HG03066 (cell line): ENCODE data around the gene WDR17.

Source experiments
- ATAC-seq: cut with Tn5 transposase; IDR thresholded peaks from one replicate; pipeline ENCODE4 v1.9.1; 2021; ENCODE audit warnings: low read depth; ENCODE audit not compliant: unreplicated experiment

The WDR17 gene

DNA sequence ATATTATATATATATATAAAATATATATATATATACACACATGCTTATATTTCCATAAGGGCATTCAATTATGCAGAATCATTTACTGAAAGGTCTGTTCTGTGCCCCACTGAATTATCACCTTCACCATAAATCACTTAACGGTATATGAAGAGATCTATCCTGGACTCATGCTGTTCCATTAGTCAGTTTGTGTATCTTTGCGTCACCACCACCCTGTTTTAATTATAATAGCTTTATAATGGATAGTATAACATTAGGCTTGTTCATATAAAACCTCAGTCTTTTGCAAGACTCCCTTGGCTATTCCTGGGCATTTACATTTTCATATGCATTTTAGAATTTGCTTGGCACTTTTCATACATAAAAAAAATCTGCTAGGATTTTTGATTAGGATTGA is 19.1 kb downstream of the WDR17 start:
- no peak for ATAC-seq

DNA sequence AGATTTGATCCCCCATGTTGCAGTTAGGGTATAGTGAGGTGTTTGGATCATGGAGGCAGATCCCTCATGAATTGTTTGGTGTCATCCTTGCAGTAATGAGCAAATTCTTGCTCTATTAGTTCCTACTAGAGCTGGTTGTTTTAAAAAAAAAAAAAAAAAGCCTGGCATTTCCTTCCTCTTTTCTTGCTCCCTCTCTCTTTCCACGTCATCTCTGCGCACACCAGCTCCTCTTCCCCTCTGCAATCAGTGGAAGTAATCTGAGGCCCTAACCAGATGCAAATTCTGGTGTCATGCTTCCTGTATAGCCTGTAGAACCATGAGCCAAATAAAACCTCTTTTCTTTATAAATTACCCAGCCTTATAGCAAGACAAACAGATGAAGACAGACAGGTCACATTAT is 24.5 kb downstream of the WDR17 start:
- no peak for ATAC-seq

DNA sequence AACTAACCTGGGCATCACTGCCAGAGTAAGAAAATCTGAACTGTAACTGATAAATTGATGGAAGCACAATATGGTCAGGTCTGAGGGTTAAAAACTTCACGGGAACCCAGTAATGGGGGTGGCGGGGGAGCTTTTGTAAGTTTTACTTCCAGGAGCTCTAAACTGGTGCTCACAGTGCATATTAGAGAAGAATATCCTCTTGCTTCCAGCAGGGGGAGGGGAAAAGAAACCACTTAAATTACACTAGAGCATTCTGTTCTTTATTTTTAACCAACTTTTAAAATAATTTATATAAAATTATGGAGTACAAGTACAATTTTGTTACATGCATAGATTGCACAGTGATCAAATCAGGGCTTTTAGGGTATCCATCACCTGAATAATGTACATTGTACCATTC is 33.7 kb downstream of the WDR17 start:
- ATAC-seq, result no peak

DNA sequence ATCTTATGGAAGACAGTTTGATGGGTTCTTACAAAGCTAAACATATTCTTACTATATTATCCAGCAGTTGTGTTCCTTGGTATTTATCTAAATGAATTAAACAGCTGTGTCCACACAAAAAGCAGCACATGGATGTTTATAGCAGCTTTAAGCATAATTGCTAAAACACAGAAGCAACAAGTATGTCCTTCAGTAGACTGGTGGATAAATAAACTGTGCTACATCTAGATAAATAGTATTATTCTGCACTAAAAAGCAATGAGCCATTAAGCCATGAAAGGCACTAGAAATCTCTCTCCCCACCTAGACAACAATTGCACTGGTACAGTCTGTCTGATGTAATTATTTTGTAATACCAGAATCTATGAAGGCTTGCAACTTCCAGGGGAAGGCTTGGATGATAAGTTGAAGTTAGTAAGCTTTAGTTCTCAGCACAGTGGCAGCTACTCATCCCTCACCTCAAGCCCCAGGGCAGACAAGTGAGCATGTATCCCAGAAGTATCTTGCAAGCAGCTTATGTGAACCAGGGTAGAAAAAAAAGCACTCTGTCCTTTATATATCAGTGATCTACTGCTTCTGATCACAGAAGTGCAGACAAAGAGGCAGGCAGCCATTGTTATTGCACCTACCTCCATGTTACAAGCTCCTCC is 36.9 kb downstream of the WDR17 start:
- no peak for ATAC-seq

DNA sequence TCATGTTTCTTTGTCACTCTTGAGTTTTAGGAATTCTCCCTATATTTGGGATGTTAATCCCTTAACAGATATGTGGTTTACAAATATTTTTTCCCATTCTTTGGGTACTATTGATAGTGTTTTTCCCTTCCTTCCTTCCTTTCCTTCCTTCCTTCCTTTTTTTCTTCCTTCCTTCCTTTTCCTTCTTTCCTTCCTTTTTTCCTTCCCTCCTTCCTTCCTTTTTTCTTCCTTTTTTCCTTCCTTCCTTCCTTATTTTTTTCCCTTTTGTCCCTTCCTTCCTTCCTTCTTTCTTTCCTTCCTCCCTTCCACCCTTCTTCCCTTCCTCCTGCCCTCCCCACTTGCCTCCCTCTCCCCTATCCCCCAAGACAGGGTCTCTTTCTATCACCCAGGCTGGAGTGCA is 42.1 kb downstream of the WDR17 start:
- no peak for ATAC-seq

DNA sequence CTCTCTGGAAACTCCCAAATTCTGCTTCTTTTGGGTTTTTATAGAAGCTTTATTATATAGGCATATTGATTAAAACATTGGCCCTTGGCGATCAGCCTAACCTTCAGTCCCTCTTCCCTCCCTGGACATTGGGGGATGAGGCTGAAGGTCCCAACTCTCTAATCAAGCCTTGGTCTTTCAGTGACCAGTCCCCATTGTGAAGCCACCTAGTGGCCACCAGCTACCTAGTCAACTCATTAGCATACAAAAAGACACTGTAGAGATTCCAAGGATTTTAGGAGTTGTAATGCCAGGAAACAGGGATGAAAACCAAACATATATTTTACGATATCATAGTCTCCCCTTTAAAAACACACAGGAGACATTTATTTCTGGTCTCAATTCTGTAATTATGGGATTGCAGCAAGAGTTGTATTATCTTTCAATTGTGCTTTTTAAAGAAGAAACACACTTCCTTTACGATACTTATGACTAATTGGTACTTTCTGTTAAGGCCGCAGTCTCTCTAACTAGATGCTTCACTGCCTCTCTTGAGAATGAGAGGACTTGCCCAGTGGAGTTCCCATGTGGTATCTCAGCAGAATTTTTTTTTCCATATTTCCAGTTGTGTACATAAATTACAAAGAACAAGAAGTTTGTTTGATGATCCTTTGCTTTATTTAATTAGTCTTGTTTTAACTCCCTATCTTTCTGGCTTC is 58.2 kb downstream of the WDR17 start:
- ATAC-seq, result peak; percentile 100

DNA sequence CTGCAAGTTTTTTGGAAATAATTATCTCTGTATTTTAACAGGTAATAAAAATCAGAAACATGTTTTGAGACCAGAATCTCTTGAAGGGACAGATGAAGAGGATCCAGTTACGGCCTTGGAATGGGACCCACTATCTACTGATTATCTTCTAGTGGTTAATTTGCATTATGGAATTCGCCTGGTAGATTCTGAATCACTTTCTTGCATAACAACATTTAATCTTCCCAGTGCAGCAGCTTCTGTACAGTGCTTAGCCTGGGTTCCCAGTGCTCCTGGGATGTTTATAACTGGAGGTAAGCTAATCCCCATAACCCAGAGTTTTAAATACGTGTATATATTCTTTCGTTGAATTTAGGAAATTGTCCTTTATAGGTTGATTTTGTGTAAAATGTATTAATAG is 59.4 kb downstream of the WDR17 start:
- no peak for ATAC-seq

DNA sequence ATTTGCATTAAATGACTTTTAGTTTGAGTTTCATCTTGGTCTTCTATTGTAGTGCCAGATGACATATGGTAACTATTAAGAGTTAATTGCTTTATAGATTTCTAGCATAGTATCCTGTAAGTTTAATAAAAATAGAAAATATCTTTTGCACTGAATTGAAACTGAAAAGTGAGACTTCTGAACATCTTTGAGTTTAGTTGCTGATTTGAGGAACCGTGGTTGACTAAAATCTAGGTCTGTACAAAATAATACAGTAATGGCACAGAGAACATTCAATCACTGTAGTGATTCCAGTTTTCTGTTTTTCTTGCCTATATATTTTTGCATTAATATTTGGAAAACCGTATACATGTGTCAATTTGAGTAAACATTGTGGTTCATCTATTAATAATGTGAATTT is 69.0 kb downstream of the WDR17 start:
- ATAC-seq, result peak; percentile 50

DNA sequence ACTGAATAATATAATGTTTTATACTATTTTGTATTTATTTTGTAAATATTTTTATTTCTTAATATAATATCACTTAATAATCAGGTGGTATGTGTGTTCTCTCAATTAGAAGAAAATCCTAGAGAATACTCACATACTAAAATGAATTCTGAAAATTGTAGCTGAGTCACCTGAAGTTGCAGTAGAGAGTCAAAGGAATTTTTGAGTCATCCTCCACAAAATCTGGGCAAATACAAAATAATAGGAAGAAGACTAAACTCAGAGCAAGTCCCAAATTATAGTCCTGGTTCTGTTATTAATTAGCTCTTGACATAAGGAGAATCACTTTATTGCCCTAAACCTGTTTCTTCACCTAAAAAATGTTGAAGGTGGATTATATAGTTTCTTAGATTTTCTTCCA is 72.0 kb downstream of the WDR17 start:
- no peak for ATAC-seq

DNA sequence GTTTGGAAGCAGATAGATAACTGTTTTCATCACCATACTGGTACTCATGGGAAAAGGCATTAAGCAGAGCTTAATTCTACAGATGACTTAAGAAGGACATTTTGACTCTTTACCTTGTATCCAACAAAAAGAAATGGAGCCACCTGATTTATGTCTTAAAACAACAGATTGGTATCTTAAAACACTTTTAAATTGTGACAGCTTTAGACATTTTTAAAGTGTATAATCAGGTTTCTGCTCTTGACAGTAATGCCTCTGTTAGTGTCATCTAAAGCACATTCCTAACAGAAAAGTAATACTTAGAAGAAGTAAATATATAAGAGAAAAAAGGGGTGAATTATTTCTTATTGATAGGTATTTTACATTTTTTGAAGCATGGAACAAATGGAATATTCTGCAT is 73.9 kb downstream of the WDR17 start:
- no peak for ATAC-seq

DNA sequence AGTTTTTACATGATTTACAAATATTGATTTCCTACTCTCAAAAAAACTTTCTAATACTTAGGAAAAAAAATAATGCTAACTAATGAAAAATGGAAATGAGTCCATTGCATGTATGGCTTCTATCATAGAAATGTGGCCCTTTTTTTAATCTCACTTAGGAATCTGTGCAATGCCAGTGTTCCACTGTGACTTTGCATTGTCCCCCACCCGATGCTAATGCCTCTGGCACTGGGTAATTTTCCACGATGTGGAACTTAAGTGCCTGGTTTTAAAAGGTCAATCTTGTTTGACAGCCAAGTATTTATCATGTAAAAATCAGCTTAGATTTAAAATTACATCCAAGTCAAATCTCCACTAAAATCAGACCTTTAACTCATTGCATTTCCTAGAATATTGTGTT is 76.6 kb downstream of the WDR17 start:
- no peak for ATAC-seq

DNA sequence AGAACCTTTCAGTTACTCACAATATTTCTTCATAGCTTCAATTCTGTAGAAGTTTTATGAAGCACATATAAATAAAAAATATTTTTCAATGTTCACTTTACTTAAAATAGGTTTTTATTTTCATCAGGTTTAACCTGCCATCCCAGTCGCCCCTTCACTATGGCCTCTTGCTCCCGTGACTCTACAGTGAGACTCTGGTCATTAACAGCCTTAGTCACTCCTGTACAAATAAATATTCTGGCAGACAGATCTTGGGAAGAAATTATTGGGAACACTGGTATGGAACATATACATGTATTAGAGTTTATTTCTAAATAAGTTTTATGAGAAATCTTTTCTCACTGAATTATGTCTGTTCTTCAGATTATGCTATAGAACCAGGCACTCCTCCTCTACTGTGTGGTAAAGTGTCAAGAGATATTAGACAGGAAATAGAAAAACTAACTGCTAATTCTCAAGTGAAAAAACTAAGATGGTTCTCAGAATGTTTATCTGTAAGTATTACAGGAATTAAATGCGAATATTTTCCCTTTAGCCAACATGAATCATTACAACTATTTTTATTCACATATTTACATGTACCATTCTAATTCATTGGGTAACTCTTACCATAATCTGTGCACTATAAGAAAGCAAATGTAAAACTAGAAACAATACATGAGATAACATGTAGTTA is 84.2 kb downstream of the WDR17 start:
- no peak for ATAC-seq

DNA sequence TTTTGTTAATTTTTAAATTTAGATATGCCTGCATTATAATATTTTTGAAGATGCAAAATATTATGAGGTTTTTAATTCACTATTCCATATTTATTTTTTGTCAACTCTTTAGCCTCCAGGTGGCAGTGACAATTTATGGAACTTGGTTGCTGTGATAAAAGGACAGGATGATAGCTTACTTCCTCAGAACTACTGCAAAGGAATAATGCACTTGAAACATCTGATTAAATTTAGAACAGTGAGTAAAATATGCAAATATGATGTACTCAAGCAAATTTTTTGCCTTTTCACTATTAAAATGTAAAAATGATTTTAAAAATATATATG is 84.7 kb downstream of the WDR17 start:
- no peak for ATAC-seq

DNA sequence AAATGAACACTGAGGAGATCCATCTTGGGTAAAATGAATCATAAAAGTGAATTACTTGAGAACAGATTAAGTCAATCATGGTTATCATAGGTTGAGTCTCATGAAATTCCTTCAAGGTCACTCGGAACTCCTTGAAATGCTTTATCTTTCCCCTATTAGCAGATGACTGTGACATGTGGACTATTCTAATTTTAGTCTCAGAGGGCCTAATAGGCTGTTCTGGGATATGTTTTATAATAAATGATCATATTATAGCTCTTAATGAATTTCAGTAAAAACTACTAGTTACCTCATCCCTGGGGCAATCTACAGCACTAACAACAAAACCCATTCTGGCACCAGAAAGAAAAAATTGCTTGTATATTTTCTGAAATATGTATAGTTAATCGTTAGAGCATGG is 85.1 kb downstream of the WDR17 start:
- no peak for ATAC-seq

DNA sequence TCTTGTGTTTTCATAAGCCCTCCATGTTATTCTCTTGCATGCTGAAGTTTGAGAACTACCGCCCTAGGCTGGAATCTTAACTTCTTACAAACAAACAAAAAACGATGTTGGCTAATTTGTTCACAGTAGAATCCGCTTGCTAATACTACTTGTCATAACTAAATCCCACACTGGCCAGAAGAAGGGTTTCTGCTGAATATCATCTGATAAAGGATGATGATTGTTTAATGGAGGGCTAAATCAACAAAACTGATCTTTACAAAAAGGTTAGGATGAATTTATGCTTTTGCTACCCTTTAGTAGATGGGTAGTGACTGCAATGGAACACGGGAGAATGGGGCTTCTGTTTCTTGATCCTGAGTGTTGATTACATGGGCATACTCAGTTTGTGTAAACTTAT is 87.5 kb downstream of the WDR17 start:
- no peak for ATAC-seq

DNA sequence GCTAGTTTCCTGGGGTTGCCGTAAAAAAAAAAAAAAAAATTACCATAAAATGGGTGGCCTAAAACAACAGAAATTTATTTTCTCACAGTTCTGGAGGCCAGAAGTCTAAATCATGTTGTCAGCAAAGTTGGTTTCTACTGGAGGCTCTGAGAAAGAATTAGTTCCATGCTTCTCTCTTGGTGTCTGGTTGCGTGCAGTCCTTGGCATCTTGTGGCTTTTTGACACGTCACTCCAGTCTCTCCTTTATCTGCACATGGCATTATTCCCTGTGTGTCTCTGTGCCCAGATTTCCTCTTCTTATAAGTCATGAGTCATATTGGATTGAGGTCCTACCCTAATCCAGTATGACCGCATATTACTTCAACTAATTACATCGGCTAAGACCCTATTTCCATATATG is 91.0 kb downstream of the WDR17 start:
- ATAC-seq, result no peak

DNA sequence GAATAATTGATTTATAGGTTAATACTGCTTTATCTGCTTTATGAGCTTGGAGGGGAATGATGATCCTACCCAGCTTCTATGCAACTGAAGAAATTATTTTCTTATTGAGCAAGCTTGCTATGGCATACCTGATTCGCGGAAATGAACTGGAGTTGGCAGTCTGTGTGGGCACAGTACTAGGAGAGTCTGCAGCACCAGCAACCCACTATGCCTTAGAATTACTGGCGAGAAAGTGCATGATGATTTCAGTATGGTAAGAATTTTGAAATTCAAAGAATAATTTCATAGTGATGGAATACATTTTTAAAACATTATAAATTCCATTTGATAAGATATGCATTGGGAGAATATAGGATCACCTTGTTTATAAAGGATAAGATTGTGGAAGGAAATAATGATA is 97.4 kb downstream of the WDR17 start:
- no peak for ATAC-seq

DNA sequence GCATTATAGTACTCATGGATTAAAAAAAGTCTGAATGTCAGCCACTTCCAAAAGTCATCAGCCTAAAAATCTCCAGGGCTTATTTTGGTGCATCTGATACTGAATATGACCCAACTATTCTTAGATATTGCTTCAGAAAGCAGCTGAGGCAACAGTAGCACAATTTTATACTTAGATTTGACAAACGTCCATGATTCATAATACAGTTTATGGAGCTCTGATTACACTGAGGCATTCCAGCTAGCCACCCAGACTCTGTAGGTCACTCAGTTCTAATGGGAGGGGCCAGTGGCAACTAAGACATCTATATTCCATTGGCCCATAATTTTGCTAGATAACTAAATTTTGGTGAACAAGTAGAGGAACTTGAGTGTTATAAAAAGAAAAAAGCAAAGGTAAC is 119.4 kb downstream of the WDR17 start:
- ATAC-seq, result no peak

DNA sequence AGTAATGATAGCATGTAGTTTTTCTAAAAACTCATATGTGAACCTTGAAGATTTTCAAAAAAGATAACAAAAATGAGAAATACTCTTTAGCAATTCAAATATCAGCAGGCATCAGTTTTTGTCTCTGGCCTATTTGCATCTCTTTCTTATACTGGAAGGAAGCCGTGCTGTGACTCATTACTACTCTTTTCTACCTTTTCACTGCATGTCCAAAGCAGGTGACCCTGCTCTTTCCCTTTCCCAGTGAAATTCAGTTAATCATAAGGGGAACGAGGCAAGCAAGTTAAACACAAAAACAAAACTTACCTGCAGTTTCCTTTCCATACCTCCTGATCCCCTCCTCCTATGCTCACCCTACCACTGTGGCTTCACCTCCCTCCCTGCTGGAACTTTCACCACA is 120.4 kb downstream of the WDR17 start:
- no peak for ATAC-seq

DNA sequence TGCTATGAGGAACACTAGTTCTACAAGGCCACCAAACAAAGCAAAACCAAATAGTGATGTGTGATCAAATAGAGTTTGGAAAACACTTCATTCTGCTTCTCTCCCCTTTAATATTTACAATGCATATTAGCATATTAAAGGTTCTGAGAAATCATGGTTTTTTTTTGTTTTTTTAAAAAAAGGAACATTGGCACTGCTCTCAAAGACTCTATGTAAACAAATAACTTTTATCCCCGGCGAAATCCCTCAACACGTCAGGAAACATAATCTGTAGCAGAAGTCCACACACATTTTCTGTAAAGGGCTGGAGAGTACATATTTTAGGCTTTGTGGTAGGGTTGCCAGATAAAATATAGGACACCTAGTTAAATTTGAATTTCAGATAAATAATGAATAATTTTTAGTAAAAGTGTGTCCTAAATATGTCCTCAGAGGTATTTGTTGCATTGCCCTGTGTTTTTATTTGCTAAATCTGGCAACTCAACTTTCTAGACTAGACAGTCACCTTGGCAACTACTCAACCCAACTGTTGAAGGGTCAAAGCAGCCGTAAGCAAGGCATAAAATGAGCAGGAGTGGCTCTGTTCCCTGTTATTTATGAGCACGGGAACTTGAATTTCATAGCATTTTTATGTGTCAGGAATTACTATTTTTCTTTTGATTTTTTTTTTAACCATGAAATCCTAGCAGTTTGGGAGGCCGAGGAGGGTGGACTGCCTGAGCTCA is 121.2 kb downstream of the WDR17 start:
- no peak for ATAC-seq

DNA sequence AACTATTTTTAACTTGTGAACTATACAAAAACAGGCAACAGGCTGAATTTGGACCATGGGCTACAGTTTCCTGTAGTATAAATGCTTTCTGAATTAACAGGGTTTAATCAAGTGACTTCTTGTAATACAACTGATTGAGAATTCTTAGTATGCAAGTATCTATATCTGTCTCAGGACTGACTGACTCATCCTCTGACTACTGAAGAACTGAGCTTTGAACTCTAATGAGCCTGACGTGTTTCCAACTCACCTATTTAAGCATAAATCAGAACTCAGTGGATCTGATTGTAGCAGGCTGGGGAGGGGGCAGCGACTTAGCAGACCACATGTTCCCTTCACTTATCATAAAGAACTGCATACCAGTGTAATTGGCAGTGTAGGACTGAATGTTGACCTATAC is 122.0 kb downstream of the WDR17 start:
- ATAC-seq, result no peak

DNA sequence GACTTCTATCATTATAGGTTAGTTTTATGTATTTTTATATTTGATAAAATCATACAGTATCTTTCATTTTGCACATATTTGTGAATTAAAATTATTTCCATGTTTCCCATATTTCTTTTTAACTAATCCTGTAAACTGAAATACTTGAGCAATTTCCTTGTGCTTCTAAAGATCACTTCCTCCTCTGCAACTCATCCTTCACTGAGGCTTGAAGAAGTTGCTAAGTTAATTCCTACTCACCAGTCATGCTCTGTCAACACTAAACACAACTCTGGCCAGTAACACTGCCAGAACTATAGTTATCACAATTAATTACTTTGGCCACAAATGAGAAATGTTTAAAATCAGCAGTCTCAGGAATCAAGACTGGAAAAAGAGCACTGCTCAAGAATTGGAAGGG is 123.0 kb downstream of the WDR17 start:
- no peak for ATAC-seq
